ENCODE measurements around the gene ADGRV1. TPM values are rescaled to one million over a fixed set of nuclear protein-coding genes. Genes with fewer than 3 reads are reported as not detected.

Gene ADGRV1
- polyA plus RNA-seq, 1 of the 3 experiments (the other 2 are of a cell fraction) = 0.23 TPM

DNA sequence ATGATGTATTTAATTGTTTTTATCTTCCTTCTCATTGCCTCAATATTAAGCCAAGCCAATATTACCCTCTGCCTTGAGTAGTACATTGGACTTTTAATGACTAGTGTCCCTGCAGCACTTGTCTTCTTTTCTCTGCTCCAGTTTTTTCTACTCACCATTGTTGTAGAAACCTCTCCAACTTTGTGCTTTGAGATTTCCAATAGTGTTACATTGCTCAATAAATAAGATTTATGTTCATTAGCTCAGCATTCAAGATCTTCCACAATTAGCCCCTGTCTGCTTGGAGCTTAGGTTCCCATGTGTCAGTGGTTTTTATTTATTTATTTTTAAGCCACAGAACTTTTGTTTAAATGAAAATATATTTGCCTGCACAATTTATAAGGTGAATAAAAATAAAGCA lies 145.3 kb downstream of the ADGRV1 start:
- Histone ChIP-seq H3K27ac (ENCODE audit: low read depth in 2 of 2, low read length in 1 of 2) (no peak overlapping the region), H3K27me3 (ENCODE audit: insufficient read depth) (no peaks in the 10 kb centered on the region), H3K9me2 (no peaks in the 10 kb centered on the region), H3K79me2 (ENCODE audit: insufficient read depth) (no peaks in the 10 kb centered on the region), H3K4me2 (no peak overlapping the region), H3K9me3 (no peaks in the 10 kb centered on the region), H4K20me1 (ENCODE audit: insufficient read depth) (no peaks in the 10 kb centered on the region), H3K9ac (no peak overlapping the region), H3K4me1 (ENCODE audit: control insufficient read depth in 1 of 2, insufficient read depth in 2 of 2, low read depth in 1 of 2, low read length in 1 of 2) (peaks cover 0 to 3% of the 10 kb centered on the region in 2 experiments; a peak in 2 of 4 replicates), H3F3A (replicated peaks; ENCODE audit: insufficient read depth) (no peaks in the 10 kb centered on the region), H2AFZ (ENCODE audit: low read depth) (no peak overlapping the region), H3K36me3 (replicated peaks in 1 of 2; ENCODE audit: control insufficient read depth in 1 of 2, insufficient read depth in 2 of 2, low read length in 1 of 2) (no peaks in the 10 kb centered on the region), H3K4me3 (ENCODE audit: low read depth in 2 of 2, low read length in 1 of 2) (no peak overlapping the region)
- POLR2A ChIA-PET = no interaction called here
- no peak for DNase-seq
- TF ChIP-seq NRF1 (IDR thresholded peaks at IDR 0.05; ENCODE audit: low read depth, low read length) (no peak), TCF12 (IDR thresholded peaks at IDR 0.05) (no peak), TEAD4 (IDR thresholded peaks at IDR 0.05; ENCODE audit: borderline replicate concordance, insufficient read depth) (no peak), FOXJ3 (CRISPR knock-in tag; IDR thresholded peaks at IDR 0.05) (no peak), ELF1 (IDR thresholded peaks at IDR 0.05) (no peak), FOXM1 (IDR thresholded peaks at IDR 0.05; ENCODE audit: low read depth) (no peak), EZH2phosphoT487 (IDR thresholded peaks at IDR 0.05; ENCODE audit: borderline replicate concordance, low read depth) (no peak), FOSL2 (IDR thresholded peaks at IDR 0.05; ENCODE audit: borderline replicate concordance, low read depth) (no peak), GABPA (IDR thresholded peaks at IDR 0.05; ENCODE audit: low read depth) (no peak)
- TF ChIP-seq, protein P1, sequence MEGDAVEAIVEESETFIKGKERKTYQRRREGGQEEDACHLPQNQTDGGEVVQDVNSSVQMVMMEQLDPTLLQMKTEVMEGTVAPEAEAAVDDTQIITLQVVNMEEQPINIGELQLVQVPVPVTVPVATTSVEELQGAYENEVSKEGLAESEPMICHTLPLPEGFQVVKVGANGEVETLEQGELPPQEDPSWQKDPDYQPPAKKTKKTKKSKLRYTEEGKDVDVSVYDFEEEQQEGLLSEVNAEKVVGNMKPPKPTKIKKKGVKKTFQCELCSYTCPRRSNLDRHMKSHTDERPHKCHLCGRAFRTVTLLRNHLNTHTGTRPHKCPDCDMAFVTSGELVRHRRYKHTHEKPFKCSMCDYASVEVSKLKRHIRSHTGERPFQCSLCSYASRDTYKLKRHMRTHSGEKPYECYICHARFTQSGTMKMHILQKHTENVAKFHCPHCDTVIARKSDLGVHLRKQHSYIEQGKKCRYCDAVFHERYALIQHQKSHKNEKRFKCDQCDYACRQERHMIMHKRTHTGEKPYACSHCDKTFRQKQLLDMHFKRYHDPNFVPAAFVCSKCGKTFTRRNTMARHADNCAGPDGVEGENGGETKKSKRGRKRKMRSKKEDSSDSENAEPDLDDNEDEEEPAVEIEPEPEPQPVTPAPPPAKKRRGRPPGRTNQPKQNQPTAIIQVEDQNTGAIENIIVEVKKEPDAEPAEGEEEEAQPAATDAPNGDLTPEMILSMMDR (IDR thresholded peaks at IDR 0.05) = no peak
- TF ChIP-seq, protein P2, sequence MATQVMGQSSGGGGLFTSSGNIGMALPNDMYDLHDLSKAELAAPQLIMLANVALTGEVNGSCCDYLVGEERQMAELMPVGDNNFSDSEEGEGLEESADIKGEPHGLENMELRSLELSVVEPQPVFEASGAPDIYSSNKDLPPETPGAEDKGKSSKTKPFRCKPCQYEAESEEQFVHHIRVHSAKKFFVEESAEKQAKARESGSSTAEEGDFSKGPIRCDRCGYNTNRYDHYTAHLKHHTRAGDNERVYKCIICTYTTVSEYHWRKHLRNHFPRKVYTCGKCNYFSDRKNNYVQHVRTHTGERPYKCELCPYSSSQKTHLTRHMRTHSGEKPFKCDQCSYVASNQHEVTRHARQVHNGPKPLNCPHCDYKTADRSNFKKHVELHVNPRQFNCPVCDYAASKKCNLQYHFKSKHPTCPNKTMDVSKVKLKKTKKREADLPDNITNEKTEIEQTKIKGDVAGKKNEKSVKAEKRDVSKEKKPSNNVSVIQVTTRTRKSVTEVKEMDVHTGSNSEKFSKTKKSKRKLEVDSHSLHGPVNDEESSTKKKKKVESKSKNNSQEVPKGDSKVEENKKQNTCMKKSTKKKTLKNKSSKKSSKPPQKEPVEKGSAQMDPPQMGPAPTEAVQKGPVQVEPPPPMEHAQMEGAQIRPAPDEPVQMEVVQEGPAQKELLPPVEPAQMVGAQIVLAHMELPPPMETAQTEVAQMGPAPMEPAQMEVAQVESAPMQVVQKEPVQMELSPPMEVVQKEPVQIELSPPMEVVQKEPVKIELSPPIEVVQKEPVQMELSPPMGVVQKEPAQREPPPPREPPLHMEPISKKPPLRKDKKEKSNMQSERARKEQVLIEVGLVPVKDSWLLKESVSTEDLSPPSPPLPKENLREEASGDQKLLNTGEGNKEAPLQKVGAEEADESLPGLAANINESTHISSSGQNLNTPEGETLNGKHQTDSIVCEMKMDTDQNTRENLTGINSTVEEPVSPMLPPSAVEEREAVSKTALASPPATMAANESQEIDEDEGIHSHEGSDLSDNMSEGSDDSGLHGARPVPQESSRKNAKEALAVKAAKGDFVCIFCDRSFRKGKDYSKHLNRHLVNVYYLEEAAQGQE (IDR thresholded peaks at IDR 0.05; ENCODE audit: low read depth, low read length) = no peak
- TF ChIP-seq, protein P3, sequence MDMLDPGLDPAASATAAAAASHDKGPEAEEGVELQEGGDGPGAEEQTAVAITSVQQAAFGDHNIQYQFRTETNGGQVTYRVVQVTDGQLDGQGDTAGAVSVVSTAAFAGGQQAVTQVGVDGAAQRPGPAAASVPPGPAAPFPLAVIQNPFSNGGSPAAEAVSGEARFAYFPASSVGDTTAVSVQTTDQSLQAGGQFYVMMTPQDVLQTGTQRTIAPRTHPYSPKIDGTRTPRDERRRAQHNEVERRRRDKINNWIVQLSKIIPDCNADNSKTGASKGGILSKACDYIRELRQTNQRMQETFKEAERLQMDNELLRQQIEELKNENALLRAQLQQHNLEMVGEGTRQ (IDR thresholded peaks at IDR 0.05; ENCODE audit: borderline replicate concordance, low read depth, low read length) = no peak
- TF ChIP-seq, protein P4, sequence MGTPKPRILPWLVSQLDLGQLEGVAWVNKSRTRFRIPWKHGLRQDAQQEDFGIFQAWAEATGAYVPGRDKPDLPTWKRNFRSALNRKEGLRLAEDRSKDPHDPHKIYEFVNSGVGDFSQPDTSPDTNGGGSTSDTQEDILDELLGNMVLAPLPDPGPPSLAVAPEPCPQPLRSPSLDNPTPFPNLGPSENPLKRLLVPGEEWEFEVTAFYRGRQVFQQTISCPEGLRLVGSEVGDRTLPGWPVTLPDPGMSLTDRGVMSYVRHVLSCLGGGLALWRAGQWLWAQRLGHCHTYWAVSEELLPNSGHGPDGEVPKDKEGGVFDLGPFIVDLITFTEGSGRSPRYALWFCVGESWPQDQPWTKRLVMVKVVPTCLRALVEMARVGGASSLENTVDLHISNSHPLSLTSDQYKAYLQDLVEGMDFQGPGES (IDR thresholded peaks at IDR 0.05; ENCODE audit: low read depth, low read length) = no peak
- CTCF ChIA-PET = interaction anchor here (1.6 kb wide), 1 partner anchor 80 kb away, joined by 6 read pairs; no protein-coding TSS in a partner anchor

Data from SK-N-SH (cell line).